Stimulated activated CD4-positive, alpha-beta T cell treated with anti-CD3 and anti-CD28 coated beads, Interleukin-15, amount 100 ng/mL, for 1 hour (primary cell): ENCODE measurements around the gene B4GALT5.

ENCODE experiments used
- DNase-seq, 2 donors: peaks; one replicate each; pipeline ENCODE4 v3.0.0-alpha.2; 2020; ENCODE audit warnings: low read depth in 1 of 2, low spot score in 1 of 2

B4GALT5 gene

GRCh38 chr20:49701241-49701790 lies 12.4 kb downstream of the B4GALT5 start:
- no peak for DNase-seq

- DNase-seq: no peak
These were observed 13.1 kb downstream of the B4GALT5 start for GRCh38 chr20:49700411-49701185.

- no peak for DNase-seq
These were observed 14.3 kb downstream of the B4GALT5 start for GRCh38 chr20:49699200-49699992.

GRCh38 chr20:49698477-49698876 lies 15.2 kb downstream of the B4GALT5 start:
- no peak for DNase-seq

GRCh38 chr20:49697071-49697470 lies 16.6 kb downstream of the B4GALT5 start:
- DNase-seq: no peak

- no peak for DNase-seq
These were observed 17.1 kb downstream of the B4GALT5 start for GRCh38 chr20:49696594-49696993.

- no peak for DNase-seq
These were observed 17.8 kb downstream of the B4GALT5 start for GRCh38 chr20:49695830-49696229.

- DNase-seq: no peak
These were observed 19.1 kb downstream of the B4GALT5 start for GRCh38 chr20:49694450-49695071.

- no peak for DNase-seq
These were observed 20.1 kb downstream of the B4GALT5 start for GRCh38 chr20:49693435-49694171.

GRCh38 chr20:49692941-49693340 lies 20.7 kb downstream of the B4GALT5 start:
- DNase-seq: no peak

- DNase-seq: no peak
These were observed 21.7 kb downstream of the B4GALT5 start for GRCh38 chr20:49691818-49692568.

- no peak for DNase-seq
These were observed 22.6 kb downstream of the B4GALT5 start for GRCh38 chr20:49690899-49691620.

- no peak for DNase-seq
These were observed 25.8 kb downstream of the B4GALT5 start for GRCh38 chr20:49687595-49688567.

GRCh38 chr20:49685809-49686208 lies 27.9 kb downstream of the B4GALT5 start:
- DNase-seq: no peak

- DNase-seq: no peak
These were observed 28.5 kb downstream of the B4GALT5 start for GRCh38 chr20:49685161-49685601.

GRCh38 chr20:49684335-49684997 lies 29.2 kb downstream of the B4GALT5 start:
- DNase-seq: no peak

- no peak for DNase-seq
These were observed 30.9 kb downstream of the B4GALT5 start for GRCh38 chr20:49682798-49683197.

- no peak for DNase-seq
These were observed 31.4 kb downstream of the B4GALT5 start for GRCh38 chr20:49682278-49682677.
